ENCODE data around the gene DRAM2. TPM values are rescaled to one million over a fixed set of nuclear protein-coding genes. Genes with fewer than 3 reads are reported as not detected.
"Not testable (repeated sequence)": the region's sequence is repeated elsewhere in the genome, so short reads cannot be mapped to it uniquely, and the experiment has no call there.

The DRAM2 gene
- total RNA-seq, 2 donors from 2014 or later, result 49.7 to 64.9 TPM

- Mint-ChIP-seq H3K4me3 (no peak overlapping the region), H3K27me3 (ENCODE audit: insufficient read depth) (no peaks in the 10 kb centered on the region), H3K9me3 (peaks cover 79% of the 10 kb centered on the region), H3K4me1 (no peaks in the 10 kb centered on the region), H3K36me3 (ENCODE audit: low read depth) (peaks cover 6% of the 10 kb centered on the region), H3K27ac (no peak overlapping the region)
- DNase-seq, result no peak
- no peak overlapping the region for H3K27ac ChIP-seq (ENCODE audit: low read depth, low read length)
- H3K4me1 ChIP-seq (ENCODE audit: control insufficient read depth, insufficient read depth, low read length), result no peaks in the 10 kb centered on the region
- H3K27me3 ChIP-seq (ENCODE audit: control insufficient read depth, insufficient read depth, low read length, poor library complexity, severe bottlenecking), result no peaks in the 10 kb centered on the region
- no peak overlapping the region for H3K4me3 ChIP-seq (ENCODE audit: low read length)
- 92 to 98% methylated on average over 1 of the region's 1 CpG for WGBS, 2 experiments (ENCODE audit: insufficient coverage in 1 of 2, insufficient read length in 1 of 2)
- TF ChIP-seq CTCF (conservative IDR thresholded peaks at IDR 0.05), result no peak
- no peak overlapping the region for H3K9ac ChIP-seq (ENCODE audit: extremely low read depth, low read length, poor library complexity, severe bottlenecking)
- peaks cover 63% of the 10 kb centered on the region for H3K9me3 ChIP-seq (ENCODE audit: control insufficient read depth, low read length)
- H3K36me3 ChIP-seq (ENCODE audit: control insufficient read depth, insufficient read depth, low read length), result no peaks in the 10 kb centered on the region
Measured at GRCh38 chr1:111099289-111099688, 40.6 kb downstream of the DRAM2 start.

GRCh38 chr1:111097356-111098099, 42.4 kb downstream of the DRAM2 start:
- no peak for TF ChIP-seq CTCF (conservative IDR thresholded peaks at IDR 0.05)
- no peak for DNase-seq
- Histone ChIP-seq H3K4me3 (ENCODE audit: low read length) (no peak overlapping the region), H3K9ac (ENCODE audit: extremely low read depth, low read length, poor library complexity, severe bottlenecking) (no peak overlapping the region), H3K4me1 (ENCODE audit: control insufficient read depth, insufficient read depth, low read length) (no peaks in the 10 kb centered on the region), H3K27ac (ENCODE audit: low read depth, low read length) (no peak overlapping the region), H3K27me3 (ENCODE audit: control insufficient read depth, insufficient read depth, low read length, poor library complexity, severe bottlenecking) (no peaks in the 10 kb centered on the region), H3K9me3 (ENCODE audit: control insufficient read depth, low read length) (peaks cover 48% of the 10 kb centered on the region), H3K36me3 (ENCODE audit: control insufficient read depth, insufficient read depth, low read length) (no peaks in the 10 kb centered on the region)
- Mint-ChIP-seq H3K27me3 (ENCODE audit: insufficient read depth) (no peaks in the 10 kb centered on the region), H3K9me3 (peaks cover 91% of the 10 kb centered on the region), H3K36me3 (ENCODE audit: low read depth) (peaks cover 6% of the 10 kb centered on the region), H3K4me1 (no peaks in the 10 kb centered on the region), H3K4me3 (no peak overlapping the region), H3K27ac (no peak overlapping the region)
- 87 to 93% methylated on average over 2 of the region's 2 CpGs for WGBS, 2 experiments (ENCODE audit: insufficient coverage in 1 of 2, insufficient read length in 1 of 2)

- not testable (repeated sequence) for H3K4me1 ChIP-seq (ENCODE audit: control insufficient read depth, insufficient read depth, low read length)
Measured at GRCh38 chr1:111095421-111095820, 44.5 kb downstream of the DRAM2 start.

GRCh38 chr1:111089638-111090037, 50.3 kb downstream of the DRAM2 start:
- no peaks in the 10 kb centered on the region for H3K4me1 ChIP-seq (ENCODE audit: control insufficient read depth, insufficient read depth, low read length)
- H3K9ac ChIP-seq (ENCODE audit: extremely low read depth, low read length, poor library complexity, severe bottlenecking), result no peak overlapping the region
- peaks cover 35% of the 10 kb centered on the region for H3K9me3 Mint-ChIP-seq
- no peaks in the 10 kb centered on the region for H3K36me3 ChIP-seq (ENCODE audit: control insufficient read depth, insufficient read depth, low read length)
- TF ChIP-seq CTCF (conservative IDR thresholded peaks at IDR 0.05), result no peak
- H3K27ac ChIP-seq (ENCODE audit: low read depth, low read length), result no peak overlapping the region
- peaks cover 13% of the 10 kb centered on the region for H3K9me3 ChIP-seq (ENCODE audit: control insufficient read depth, low read length)
- no peaks in the 10 kb centered on the region for H3K27me3 ChIP-seq (ENCODE audit: control insufficient read depth, insufficient read depth, low read length, poor library complexity, severe bottlenecking)
- no peak for DNase-seq
- no peak overlapping the region for H3K4me3 Mint-ChIP-seq
- no peaks in the 10 kb centered on the region for H3K36me3 Mint-ChIP-seq (ENCODE audit: low read depth)
- H3K27ac Mint-ChIP-seq, result no peak overlapping the region
- H3K4me3 ChIP-seq (ENCODE audit: low read length), result no peak overlapping the region
- H3K4me1 Mint-ChIP-seq, result no peaks in the 10 kb centered on the region
- peaks cover 2% of the 10 kb centered on the region for H3K27me3 Mint-ChIP-seq (ENCODE audit: insufficient read depth)

More at GRCh38 chr1:111095421-111095820, 44.5 kb downstream of the DRAM2 start:
- not testable (repeated sequence) for H3K4me3 ChIP-seq (ENCODE audit: low read length); H3K27ac Mint-ChIP-seq; H3K4me1 Mint-ChIP-seq; H3K27ac ChIP-seq (ENCODE audit: low read depth, low read length); H3K27me3 ChIP-seq (ENCODE audit: control insufficient read depth, insufficient read depth, low read length, poor library complexity, severe bottlenecking); DNase-seq; H3K4me3 Mint-ChIP-seq; H3K36me3 Mint-ChIP-seq (ENCODE audit: low read depth); H3K27me3 Mint-ChIP-seq (ENCODE audit: insufficient read depth); H3K36me3 ChIP-seq (ENCODE audit: control insufficient read depth, insufficient read depth, low read length); H3K9ac ChIP-seq (ENCODE audit: extremely low read depth, low read length, poor library complexity, severe bottlenecking)
- 90% methylated on average over 3 of the region's 3 CpGs; no CpG with 5 or more reads in 1 of the 2 experiments for WGBS, 2 experiments (ENCODE audit: insufficient coverage in 1 of 2, insufficient read length in 1 of 2)
- peaks cover 75% of the 10 kb centered on the region for H3K9me3 Mint-ChIP-seq
- H3K9me3 ChIP-seq (ENCODE audit: control insufficient read depth, low read length), result peaks cover 32% of the 10 kb centered on the region
